NCI-H2227 (cell line): ENCODE results near the gene MAP3K14.

ENCODE experiments used
- DNase-seq: peaks from one replicate; lab custom pipeline; 2025; ENCODE audit not compliant: unreplicated experiment; lab: John Stamatoyannopoulos, UW

The MAP3K14 gene

DNA sequence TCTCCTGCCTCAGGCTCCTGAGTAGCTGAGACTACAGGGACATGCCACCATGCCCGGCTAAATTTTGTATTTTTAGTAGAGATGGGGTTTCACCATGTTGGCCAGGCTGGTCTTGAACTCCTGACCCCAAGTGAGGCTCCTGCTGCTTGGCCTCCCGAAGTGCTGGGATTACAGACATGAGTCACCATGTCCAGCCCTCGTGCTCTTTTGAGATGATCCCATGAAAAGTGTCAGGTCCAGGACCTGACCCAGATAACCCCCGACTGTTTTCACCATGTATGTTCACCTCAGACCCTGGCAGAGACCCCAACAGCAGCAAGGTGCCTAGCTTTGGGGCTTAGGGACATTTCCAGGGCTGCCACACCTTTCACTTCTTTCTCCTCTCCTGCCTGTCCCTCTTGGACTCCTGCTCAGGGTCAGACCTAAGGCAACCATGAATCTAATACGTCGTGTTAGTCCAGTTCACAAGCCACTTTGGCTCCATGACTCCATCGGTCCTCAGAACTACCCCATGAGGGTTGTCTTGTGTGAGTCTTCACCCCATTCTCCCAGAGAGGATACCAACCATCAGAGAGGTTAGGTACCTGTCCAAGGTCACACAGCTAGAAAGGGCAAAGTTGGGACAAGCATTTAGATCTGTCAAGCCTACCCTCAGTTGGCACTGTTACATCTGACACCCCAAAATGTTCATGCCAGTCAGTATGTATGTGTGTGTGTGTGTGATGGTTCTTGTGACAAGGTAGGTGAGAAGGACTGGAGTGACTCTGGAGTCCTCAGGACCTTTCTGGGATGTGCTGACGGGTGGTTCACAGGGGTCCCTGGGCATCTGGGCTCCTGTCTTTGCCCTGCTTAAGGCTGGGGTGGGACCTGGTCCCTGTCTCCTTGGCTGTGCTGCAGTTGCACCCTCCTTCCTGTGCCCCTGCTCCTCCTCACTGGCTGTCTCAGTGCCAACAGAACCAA, 23.1 kb upstream of the MAP3K14 start:
- no peak for DNase-seq

DNA sequence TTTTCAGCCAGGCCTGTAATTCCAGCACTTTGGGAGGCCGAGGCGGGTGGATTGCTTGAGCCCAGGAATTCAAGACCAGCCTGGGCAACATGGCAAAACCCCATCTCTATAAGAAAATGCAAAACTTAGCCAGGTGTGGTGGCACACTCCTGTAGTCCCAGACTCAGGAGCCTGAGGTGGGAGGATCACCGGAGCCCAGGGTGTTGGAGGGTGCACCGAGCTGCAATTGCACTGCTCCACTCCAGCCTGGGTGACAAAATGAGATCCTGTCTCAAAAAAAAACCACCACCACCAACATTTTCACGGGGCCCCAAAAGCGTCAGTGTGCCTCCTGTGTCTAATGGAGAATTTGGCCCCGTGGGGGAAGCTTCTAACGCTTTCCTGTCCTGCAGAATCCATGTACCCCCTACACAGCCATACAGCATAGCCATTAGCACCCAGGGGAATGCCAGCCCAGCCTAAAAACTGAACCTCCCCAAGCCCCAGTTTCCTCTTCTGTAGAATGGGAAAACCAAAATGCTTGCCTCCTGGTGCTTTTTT, 22.2 kb upstream of the MAP3K14 start:
- no peak for DNase-seq

DNA sequence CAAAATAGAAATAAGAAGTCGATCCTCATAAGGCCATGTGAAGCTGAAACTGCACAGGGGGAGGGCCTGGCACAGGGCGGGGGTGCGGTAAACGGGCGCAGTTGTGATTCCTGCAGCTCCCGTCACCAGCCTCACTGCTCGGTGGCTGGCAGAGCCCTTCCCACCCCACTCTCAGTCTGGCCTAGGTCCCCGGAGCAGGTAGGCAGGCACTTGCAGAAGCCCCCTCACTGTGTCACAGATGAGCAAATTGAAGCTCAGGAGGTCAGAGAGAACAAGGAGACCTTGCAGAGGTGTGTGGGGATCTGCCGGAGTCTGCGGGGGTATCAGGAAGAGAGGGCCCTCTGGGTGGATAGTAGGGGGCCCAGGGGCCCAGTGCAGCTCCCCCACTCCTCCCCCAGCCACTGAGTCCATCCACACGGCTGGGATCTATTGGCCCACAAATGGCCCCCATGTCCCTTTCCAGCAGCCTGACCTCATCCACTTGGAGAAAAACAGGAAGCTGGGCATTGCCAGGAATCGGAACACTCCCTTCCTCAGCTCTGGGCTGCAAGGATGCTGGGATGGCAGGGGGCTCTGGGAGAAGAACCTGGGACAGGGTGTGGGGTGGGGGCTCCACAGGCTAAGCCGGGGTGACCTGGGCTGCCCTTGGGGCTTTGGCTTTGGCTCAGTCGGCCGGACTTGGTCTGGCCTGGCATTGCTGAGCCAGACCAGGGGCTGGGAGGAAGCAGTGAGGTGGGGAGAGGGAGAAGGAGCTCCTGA, 21.4 kb upstream of the MAP3K14 start:
- no peak for DNase-seq

GRCh38 chr17:45336390-45337182, 19.8 kb upstream of the MAP3K14 start:
- no peak for DNase-seq

DNA sequence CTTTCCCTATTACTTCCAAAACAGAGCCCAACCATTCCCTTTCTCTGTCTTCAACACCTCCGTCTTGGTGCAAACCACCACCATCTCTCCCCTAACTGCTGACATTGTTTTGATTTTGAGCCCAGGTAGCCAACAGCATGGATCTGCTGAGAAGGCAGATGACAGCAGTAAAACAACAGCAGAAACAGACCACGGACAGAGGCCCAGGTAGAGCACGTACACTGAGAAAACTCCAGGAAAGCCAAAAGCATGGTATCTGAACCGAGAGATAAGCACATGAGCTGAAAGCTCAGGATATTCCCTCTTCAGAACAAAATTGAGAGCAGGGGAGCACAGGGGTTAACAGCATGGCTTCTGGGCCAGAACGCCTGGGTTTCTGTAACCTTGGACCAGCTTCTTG, 18.9 kb upstream of the MAP3K14 start:
- no peak for DNase-seq

DNA sequence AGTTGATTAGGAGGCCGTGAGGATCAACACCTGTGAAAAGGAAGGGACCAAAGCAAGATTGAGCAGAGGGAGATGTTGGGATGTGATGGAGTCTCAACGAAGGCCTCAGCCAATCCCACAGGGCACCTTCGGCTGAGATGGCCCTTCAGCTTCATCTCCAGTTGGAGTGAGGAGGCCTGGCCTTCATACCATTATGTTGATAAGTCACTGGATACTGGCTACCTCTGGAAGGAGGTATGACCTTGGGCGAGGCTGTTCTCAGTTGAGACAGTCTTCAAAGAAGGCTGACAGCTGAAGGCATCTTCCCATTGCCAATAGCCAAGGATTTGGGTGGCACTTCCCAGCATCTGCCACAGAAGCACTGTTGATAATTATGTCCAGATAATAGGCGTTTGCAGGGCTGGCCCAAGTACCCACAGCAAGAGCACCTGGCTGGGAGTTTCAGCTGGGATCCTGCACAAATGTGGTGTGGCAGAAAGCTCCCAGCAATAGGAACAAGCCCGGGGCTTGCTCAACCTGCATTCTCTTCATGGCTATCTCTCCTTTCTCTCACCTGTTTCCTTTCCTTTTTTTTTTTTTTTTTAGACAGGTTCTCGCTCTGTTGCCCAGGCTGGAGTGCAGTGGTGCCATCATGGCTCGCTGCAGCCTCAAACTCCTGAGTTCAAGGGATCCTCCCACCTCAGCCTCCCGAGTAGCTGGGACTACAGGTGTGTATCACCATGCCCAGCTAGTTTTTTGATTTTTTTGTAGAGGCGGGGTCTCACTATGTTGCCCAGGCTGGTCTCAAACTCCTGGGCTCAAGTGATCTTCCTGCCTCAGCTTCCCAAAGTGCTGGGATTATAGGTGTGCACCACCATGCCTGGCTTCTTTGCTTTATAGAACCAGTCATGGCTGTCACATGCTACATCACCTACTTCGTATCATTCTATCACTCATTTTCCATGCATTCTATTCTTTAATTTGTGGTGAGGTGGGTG, 18.2 kb upstream of the MAP3K14 start:
- no peak for DNase-seq

- no peak for DNase-seq
These were observed 17.4 kb upstream of the MAP3K14 start for GRCh38 chr17:45334231-45334630.

- no peak for DNase-seq
These were observed 16.9 kb upstream of the MAP3K14 start for GRCh38 chr17:45333702-45334092.

GRCh38 chr17:45332989-45333701, 16.3 kb upstream of the MAP3K14 start:
- no peak for DNase-seq

GRCh38 chr17:45332505-45332904, 15.7 kb upstream of the MAP3K14 start:
- DNase-seq, result no peak

DNA sequence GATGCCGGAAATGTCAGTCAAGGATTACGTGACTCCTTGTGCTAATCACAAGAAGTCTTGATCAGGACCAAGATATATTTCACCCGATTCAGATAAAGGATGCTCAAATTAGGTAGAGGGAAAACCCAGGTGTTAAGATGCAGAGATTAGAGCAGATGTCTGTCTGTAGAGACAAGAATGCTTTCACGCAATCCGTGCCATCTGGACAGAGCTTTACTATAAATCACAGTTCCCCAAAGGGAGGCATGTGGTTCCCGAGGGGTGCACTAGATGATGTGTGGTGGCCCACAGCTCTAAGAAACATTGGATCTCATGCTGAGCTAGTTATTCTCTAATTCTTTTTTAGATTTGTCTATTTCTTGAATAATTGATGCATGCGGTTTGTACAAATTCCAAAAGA, 9.8 kb upstream of the MAP3K14 start:
- DNase-seq, result no peak

DNA sequence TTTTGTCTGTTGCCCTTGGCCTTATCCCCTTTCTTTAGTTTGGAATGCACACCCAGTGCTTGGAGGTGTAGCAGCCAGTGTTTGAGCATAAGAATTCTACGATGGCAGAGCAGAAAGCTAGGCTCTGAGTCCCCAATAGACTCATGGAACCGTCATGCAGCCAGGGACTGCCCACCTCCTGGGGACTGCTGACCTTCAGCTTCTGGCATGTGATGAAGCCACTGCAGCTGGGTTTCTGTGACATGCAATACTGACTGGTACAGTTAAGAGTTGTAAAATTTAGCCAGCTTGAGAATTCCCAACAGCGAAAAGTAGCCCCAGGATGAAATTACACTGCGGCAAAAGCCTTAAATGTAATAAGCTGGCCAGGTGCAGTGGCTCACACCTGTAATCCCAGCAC, 9.0 kb upstream of the MAP3K14 start:
- DNase-seq, result no peak

DNA sequence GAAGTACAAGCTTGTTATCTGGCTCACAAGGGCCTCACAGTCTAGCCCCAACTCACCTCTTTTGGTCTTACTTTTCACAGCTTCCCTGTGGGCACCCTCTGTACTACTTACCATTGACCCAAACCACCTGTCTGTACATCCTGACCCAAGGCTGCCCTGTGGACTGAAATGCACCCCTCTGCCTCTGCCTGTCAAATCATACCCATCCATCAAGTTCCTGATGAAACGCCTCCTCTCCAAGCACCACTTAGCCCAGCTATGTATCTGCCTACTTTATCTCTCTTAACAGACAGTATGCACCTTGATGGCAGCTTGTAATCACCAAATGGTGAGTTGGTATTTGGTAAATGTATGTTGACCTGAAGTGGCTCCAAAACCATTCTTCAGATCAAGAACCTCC, 7.5 kb upstream of the MAP3K14 start:
- no peak for DNase-seq

DNA sequence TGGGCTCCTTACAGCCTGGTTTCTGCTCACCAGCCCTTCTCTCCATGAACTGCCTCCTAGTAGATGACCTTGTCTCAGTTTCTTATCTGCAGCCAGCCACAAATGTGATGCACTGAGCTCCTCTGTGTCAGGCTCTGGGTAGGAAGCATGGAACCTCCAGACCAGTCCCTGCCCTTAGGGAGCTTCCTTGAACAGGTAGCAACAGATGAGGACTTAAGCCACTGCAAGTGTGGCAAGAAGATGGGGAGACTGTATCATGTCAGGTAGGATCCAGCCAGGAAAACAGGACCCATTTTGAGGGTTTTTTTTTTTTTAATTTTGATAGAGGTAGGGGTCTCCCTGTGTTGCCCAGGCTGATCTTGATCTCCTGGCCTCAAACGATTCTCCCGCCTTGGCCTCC, 5.3 kb upstream of the MAP3K14 start:
- DNase-seq, result no peak

DNA sequence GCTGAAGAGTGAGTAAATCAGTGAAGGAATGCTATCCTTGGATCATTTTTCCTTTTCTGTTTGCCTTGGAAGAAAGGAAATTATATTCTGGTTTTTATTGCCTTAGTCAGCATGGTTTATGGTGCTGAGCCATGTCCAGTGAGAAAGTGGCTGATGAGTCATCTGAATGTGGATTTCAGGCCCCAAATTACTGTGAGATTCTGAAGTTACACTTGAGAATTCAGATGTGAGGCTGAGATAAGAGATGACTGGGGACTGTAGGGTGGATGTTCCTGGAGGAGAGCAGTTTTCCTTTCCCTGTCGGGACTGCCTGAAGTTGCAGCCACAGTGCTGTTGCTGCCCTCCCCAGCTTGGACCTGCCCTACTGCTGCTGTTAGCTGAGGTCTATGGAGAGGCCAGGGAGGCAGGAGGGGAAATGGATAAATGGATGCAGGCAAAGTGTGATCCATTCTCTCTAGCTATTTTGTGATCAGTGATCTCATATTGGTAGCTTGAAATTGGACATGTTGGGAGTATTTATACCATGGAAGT, 4.2 kb upstream of the MAP3K14 start:
- no peak for DNase-seq

DNA sequence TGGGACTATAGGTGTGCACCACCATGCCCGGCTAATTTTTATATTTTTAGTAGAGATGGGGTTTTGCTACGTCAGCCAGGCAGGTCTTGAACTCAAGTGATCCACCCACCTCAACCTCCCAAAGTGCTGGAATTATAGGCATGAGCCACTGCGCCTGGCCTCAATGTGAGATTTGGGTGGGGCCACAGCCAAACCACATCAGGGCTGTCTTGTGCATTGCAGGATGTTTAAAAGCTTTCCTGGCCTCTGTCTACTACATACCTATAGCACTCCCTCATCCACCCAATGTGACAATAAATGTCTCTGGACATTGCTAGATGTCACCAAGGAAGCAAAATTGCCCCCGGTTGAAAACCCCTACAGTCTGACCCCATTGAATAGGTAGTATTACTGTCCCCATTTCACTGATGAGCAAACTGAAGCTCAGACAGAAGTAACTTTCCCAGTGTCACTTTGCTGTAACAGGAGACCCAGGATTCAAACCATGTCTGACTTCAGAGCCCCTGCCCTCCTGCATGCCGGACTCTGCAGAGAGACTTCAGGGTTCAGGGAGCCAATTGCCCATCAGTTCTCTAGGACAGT, 3.6 kb upstream of the MAP3K14 start:
- no peak for DNase-seq

DNA sequence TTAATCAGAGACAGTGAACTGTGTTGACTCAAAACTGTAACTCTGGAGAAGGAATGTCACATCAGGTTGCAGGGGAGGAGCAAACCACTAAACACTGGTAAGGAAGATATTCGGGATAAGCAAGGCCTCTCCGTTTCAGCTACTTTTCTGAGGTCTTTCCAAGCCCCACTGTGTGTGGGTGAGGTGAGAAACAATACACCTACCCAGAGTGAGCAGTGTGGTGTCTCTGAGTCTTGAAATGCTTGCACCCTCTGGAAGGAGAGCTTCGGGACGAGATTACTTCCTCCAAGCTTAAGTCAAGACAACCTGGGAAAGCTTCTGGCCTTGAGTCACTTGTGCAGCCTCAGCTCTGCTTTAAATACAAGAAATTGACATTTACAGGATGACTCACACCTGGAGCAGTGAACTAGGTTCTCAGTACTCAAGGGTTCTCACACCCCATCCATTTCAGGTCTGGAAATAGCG, 2.5 kb upstream of the MAP3K14 start:
- DNase-seq, result no peak

DNA sequence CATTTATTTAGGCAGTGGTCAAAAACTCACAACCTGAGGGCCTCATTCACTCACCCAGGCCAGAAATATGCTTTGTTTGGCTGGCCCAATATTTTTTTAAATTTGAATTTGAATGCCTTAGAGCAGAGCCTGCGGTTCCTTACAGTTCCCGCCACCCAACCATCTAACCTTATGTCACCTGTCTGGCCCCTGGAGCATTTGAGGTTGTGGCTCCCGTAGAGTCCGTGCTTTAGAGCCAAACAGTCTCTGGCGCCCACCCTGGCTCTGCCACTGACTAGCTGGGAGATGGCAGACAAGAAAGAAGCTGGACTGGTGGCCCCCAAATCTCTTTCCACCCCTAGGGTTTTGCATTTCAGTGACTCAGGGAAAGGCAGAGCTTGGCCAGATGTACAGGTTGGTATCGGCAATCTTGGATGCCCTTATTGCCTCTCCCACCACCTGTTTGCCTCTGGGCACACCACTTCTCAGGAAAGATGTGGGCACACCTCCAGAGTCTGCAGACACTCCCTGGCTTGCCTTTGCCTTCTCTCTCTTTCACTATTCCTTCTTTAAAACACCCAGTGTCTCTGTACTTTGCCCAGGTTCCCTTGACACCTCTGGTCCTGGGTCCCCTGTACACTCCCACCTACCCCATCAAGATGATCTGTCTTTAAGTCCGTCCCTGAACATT, 1.9 kb upstream of the MAP3K14 start:
- DNase-seq, result no peak
